Ectodermal cell (in vitro differentiated cells): ENCODE results near the gene RAET1E. TPM values are rescaled to one million over a fixed set of nuclear protein-coding genes. Genes with fewer than 3 reads are reported as not detected.
"Not testable (repeated sequence)": the region's sequence is repeated elsewhere in the genome, so short reads cannot be mapped to it uniquely, and the experiment has no call there.

Experiments
- H3K27ac ChIP-seq: 2 replicates; pipeline ENCODE4 v1.7.0; 2013; ENCODE audit warnings: mild to moderate bottlenecking, low read depth, low read length; ENCODE audit not compliant: insufficient read depth, poor library complexity, severe bottlenecking
- H3K27me3 ChIP-seq: 2 replicates; pipeline ENCODE4 v1.7.0; 2013; ENCODE audit warnings: mild to moderate bottlenecking, low read length; ENCODE audit not compliant: insufficient read depth, control insufficient read depth, poor library complexity, severe bottlenecking
- H3K36me3 ChIP-seq: one replicate; pipeline ENCODE4 v1.7.0; 2013; ENCODE audit warnings: low read length; ENCODE audit not compliant: control insufficient read depth, insufficient read depth
- H3K4me1 ChIP-seq: one replicate; pipeline ENCODE4 v1.7.0; 2013; ENCODE audit warnings: low read length; ENCODE audit not compliant: control insufficient read depth, insufficient read depth
- H3K4me3 ChIP-seq: 2 replicates; pipeline ENCODE4 v1.7.0; 2013; ENCODE audit warnings: low read depth, low read length, control low read depth; ENCODE audit not compliant: insufficient read depth
- H3K9me3 ChIP-seq: 2 replicates; pipeline ENCODE4 v1.7.0; 2013; ENCODE audit warnings: mild to moderate bottlenecking, low read length, moderate library complexity; ENCODE audit not compliant: control insufficient read depth
- WGBS, 2 experiments: methylation state at CpG; one replicate each; pipeline ENCODE4 v1.1.7; 2013; ENCODE audit warnings: missing lambda C conversion rate in 2 of 2; 5-methylcytosine and 5-hydroxymethylcytosine counted together
- polyA plus RNA-seq, 4 experiments: library from polyadenylated mRNA; stranded (reverse); fragments of 50-300 nt; gene quantifications; one replicate each; pipeline ENCODE4 v1.2.3, GENCODE V29; 2013

Gene RAET1E
- polyA plus RNA-seq (2013, experiment 1 of 4): not detected
- polyA plus RNA-seq (2013, experiment 2 of 4): not detected
- polyA plus RNA-seq (2013, experiment 3 of 4): not detected
- not detected for polyA plus RNA-seq (2013, experiment 4 of 4)

GRCh38 chr6:149897855-149898744 lies at the start of gene RAET1E:
Gene RAET1E (minus strand): TSS chr6:149898113. CDS start chr6:149890901, 7,212 bp downstream.
- 77 to 80% methylated on average over 17 of the region's 17 CpGs for WGBS, 2 experiments

GRCh38 chr6:149947533-149947932 lies 49.6 kb upstream of the RAET1E start:
- H3K27me3 ChIP-seq: peaks cover 80% of the 10 kb centered on the region
- WGBS, 2 experiments: no CpG with 5 or more reads among the region's 1 CpG
- H3K4me1 ChIP-seq, H3K36me3 ChIP-seq, H3K4me3 ChIP-seq, H3K27ac ChIP-seq, H3K9me3 ChIP-seq: not testable (repeated sequence)

More at GRCh38 chr6:149897855-149898744, at the start of gene RAET1E:
- Histone ChIP-seq H3K4me1 (no peaks in the 10 kb centered on the region), H3K27ac (no peak within 1 kb of the TSS), H3K36me3 (no peaks in the 10 kb centered on the region), H3K27me3 (no peaks in the 10 kb centered on the region), H3K4me3 (no peak within 1 kb of the TSS), H3K9me3 (no peaks in the 10 kb centered on the region)

- H3K36me3 ChIP-seq, H3K4me3 ChIP-seq, H3K9me3 ChIP-seq, H3K4me1 ChIP-seq, H3K27ac ChIP-seq: not testable (repeated sequence)
- peaks cover 80% of the 10 kb centered on the region for H3K27me3 ChIP-seq
- 65 to 68% methylated on average over 7 of the region's 7 CpGs for WGBS, 2 experiments
Observed at GRCh38 chr6:149946631-149947030, 48.7 kb upstream of the RAET1E start.

- H3K36me3 ChIP-seq, H3K4me1 ChIP-seq, H3K9me3 ChIP-seq, H3K27ac ChIP-seq, H3K4me3 ChIP-seq: not testable (repeated sequence)
- 80 to 88% methylated on average over 3 to 4 of the region's 6 CpGs for WGBS, 2 experiments
- H3K27me3 ChIP-seq: peaks cover 80% of the 10 kb centered on the region
Observed at GRCh38 chr6:149945276-149945675, 47.4 kb upstream of the RAET1E start.

- 76 to 83% methylated on average over 5 of the region's 5 CpGs for WGBS, 2 experiments
- not testable (repeated sequence) for H3K9me3 ChIP-seq, H3K4me3 ChIP-seq, H3K4me1 ChIP-seq, H3K36me3 ChIP-seq, H3K27ac ChIP-seq
- H3K27me3 ChIP-seq: peaks cover 81% of the 10 kb centered on the region
Observed at GRCh38 chr6:149943321-149943720, 45.4 kb upstream of the RAET1E start.

GRCh38 chr6:149942461-149942829 lies 44.5 kb upstream of the RAET1E start:
- H3K36me3 ChIP-seq: no peaks in the 10 kb centered on the region
- no peak overlapping the region for H3K27ac ChIP-seq
- H3K27me3 ChIP-seq: peaks cover 82% of the 10 kb centered on the region
- H3K4me1 ChIP-seq: no peaks in the 10 kb centered on the region
- H3K9me3 ChIP-seq: no peaks in the 10 kb centered on the region
- H3K4me3 ChIP-seq: peak overlapping the region; percentile 47
- WGBS, 2 experiments: 9 to 12% methylated on average over 12 to 13 of the region's 13 CpGs

GRCh38 chr6:149941583-149942460 lies 43.9 kb upstream of the RAET1E start, which contains the start of gene ULBP2:
Gene ULBP2 (plus strand): TSS chr6:149942014. CDS start chr6:149942073, 59 bp downstream.
- Histone ChIP-seq H3K9me3 (no peaks in the 10 kb centered on the region), H3K27me3 (peaks cover 86% of the 10 kb centered on the region), H3K27ac (no peak within 1 kb of the TSS), H3K36me3 (no peaks in the 10 kb centered on the region), H3K4me3 (peak within 1 kb of the TSS; percentile 47), H3K4me1 (no peaks in the 10 kb centered on the region)
- 1% methylated on average over 62 of the region's 62 CpGs for WGBS, 2 experiments

- Histone ChIP-seq H3K9me3 (no peaks in the 10 kb centered on the region), H3K27ac (no peak overlapping the region), H3K36me3 (no peaks in the 10 kb centered on the region), H3K4me3 (no peak overlapping the region), H3K4me1 (no peaks in the 10 kb centered on the region), H3K27me3 (peaks cover 88% of the 10 kb centered on the region)
- WGBS, 2 experiments: 24 to 29% methylated on average over 6 of the region's 6 CpGs
Observed at GRCh38 chr6:149940672-149940982, 42.7 kb upstream of the RAET1E start.

GRCh38 chr6:149939909-149940671 lies 42.2 kb upstream of the RAET1E start:
- no peaks in the 10 kb centered on the region for H3K4me1 ChIP-seq
- peaks cover 90% of the 10 kb centered on the region for H3K27me3 ChIP-seq
- H3K36me3 ChIP-seq: no peaks in the 10 kb centered on the region
- H3K9me3 ChIP-seq: no peaks in the 10 kb centered on the region
- no peak overlapping the region for H3K4me3 ChIP-seq
- 27 to 31% methylated on average over 6 of the region's 6 CpGs for WGBS, 2 experiments
- no peak overlapping the region for H3K27ac ChIP-seq
